GM12878 (cell line): ENCODE measurements around the gene FEN1. TPM values are rescaled to one million over a fixed set of nuclear protein-coding genes. Genes with fewer than 3 reads are reported as not detected.

Source experiments
- ATAC-seq: fragments of 200-7000 bp; cut with Tn5 transposase; 3 replicates; pipeline ENCODE4 v1.9.1; 2020; ENCODE audit warnings: mild to moderate bottlenecking, moderate library complexity
- BruUV-seq: library from RNA; stranded (reverse); fragments of 400-500 nt; replicated peaks from 2 replicates; lab custom pipeline; 2021; lab: Mats Ljungman, UMichigan
- CTCF ChIA-PET: fragments of 300-600 bp; sonication (Branson Sonifier 250); formaldehyde crosslinking; extraction: SDS; loops from one replicate; lab custom pipeline; 2021; ENCODE audit warnings: inconsistent platforms; lab: Yijun Ruan, JAX
- POLR2A ChIA-PET: fragments of 350-600 bp; formaldehyde crosslinking; extraction: SDS; loops from one replicate; lab custom pipeline; 2021; ENCODE audit warnings: inconsistent platforms; lab: Charles Lee
- RAD21 ChIA-PET: fragments of 300-600 bp; sonication (Branson Sonifier 250); formaldehyde crosslinking; loops from one replicate; lab custom pipeline; 2023; ENCODE audit warnings: antibody characterized with exemption; ENCODE audit not compliant: unreplicated experiment; lab: Charles Lee
- SMC1A ChIA-PET: fragments of 300-600 bp; sonication (Branson Sonifier 250); formaldehyde crosslinking; loops from one replicate; lab custom pipeline; 2023; ENCODE audit not compliant: unreplicated experiment, uncharacterized antibody; lab: Charles Lee
- DNase-seq: peaks from one replicate; pipeline ENCODE4 v3.0.0-alpha.2; 2011; ENCODE audit warnings: low read depth, low spot score
- FAIRE-seq: peaks from 3 replicates; lab custom pipeline; 2011; peaks lifted over from hg19 to GRCh38; lab: Jason Lieb, UNC
- H2AFZ ChIP-seq: 2 replicates; pipeline ENCODE4 v1.6.0; 2011; ENCODE audit warnings: low read depth, low read length, control low read depth; ENCODE audit not compliant: control insufficient read depth
- H3K27ac ChIP-seq: 2 replicates; pipeline ENCODE4 v1.5.1; 2011; ENCODE audit warnings: control low read depth; ENCODE audit not compliant: control insufficient read depth, insufficient read depth
- H3K27me3 ChIP-seq, 2 experiments: replicated peaks in 1 of 2; 2 replicates each; pipeline versions ENCODE4 v1.6.0 to v1.6.1; 2011; ENCODE audit warnings: low read length in 1 of 2; ENCODE audit not compliant: control insufficient read depth in 2 of 2, insufficient read depth in 2 of 2
- H3K36me3 ChIP-seq, 2 experiments: 2 replicates each; pipeline ENCODE4 v1.5.1; 2011; ENCODE audit warnings: low read length in 1 of 2; ENCODE audit not compliant: control insufficient read depth in 2 of 2, insufficient read depth in 2 of 2
- H3K4me1 ChIP-seq: 2 replicates; pipeline ENCODE4 v1.6.1; 2011; ENCODE audit warnings: mild to moderate bottlenecking, low read length, moderate library complexity, mixed read lengths; ENCODE audit not compliant: control insufficient read depth, insufficient read depth
- H3K4me2 ChIP-seq: 2 replicates; pipeline ENCODE4 v1.6.0; 2011; ENCODE audit warnings: control low read depth; ENCODE audit not compliant: control insufficient read depth, insufficient read depth
- H3K4me3 ChIP-seq: fragments of 200-600 bp; sonication (generic); 2 replicates; pipeline ENCODE4 v1.5.1; 2016
- H3K79me2 ChIP-seq: 2 replicates; pipeline ENCODE4 v1.6.0; 2011; ENCODE audit warnings: low read length; ENCODE audit not compliant: control insufficient read depth, insufficient read depth
- H3K9ac ChIP-seq: 2 replicates; pipeline ENCODE4 v1.8.0; 2011; ENCODE audit warnings: low read length, control low read depth, mixed read lengths; ENCODE audit not compliant: control insufficient read depth, insufficient read depth
- H3K9me3 ChIP-seq: replicated peaks from 3 replicates; pipeline ENCODE4 v1.5.1; 2011; ENCODE audit warnings: mild to moderate bottlenecking, low read length; ENCODE audit not compliant: control insufficient read depth, insufficient read depth
- H4K20me1 ChIP-seq: 2 replicates; pipeline ENCODE4 v1.6.0; 2011; ENCODE audit not compliant: control insufficient read depth, insufficient read depth
- CBFB ChIP-seq: IDR thresholded peaks from 2 replicates; pipeline ENCODE4 v1.6.1; 2016; ENCODE audit warnings: antibody characterized with exemption, low read depth
- E4F1 ChIP-seq: fragments of 450-650 bp; IDR thresholded peaks from 2 replicates; pipeline ENCODE4 v1.6.1; 2018; ENCODE audit warnings: borderline replicate concordance, mild to moderate bottlenecking; ENCODE audit not compliant: partially characterized antibody
- FOXK2 ChIP-seq: fragments of 450-650 bp; IDR thresholded peaks from 2 replicates; pipeline ENCODE4 v1.6.1; 2017; ENCODE audit warnings: mild to moderate bottlenecking, moderate library complexity
- GATAD2B ChIP-seq: fragments of 450-650 bp; conservative IDR thresholded peaks from 2 replicates; pipeline ENCODE4 v1.6.1; 2017; ENCODE audit warnings: low read depth, mild to moderate bottlenecking, moderate library complexity
- IKZF1 ChIP-seq: fragments of 450-650 bp; conservative IDR thresholded peaks from 2 replicates; pipeline ENCODE4 v1.6.1; 2017; ENCODE audit warnings: antibody characterized with exemption, mild to moderate bottlenecking
- REST ChIP-seq: IDR thresholded peaks from 2 replicates; pipeline ENCODE4 v1.6.1; 2012; ENCODE audit warnings: mild to moderate bottlenecking, low read depth, low read length
- SIX5 ChIP-seq: IDR thresholded peaks from 2 replicates; pipeline ENCODE4 v1.6.1; 2011; ENCODE audit warnings: mild to moderate bottlenecking, low read depth, low read length, moderate library complexity; ENCODE audit not compliant: severe bottlenecking
- SKIL ChIP-seq: fragments of 450-650 bp; IDR thresholded peaks from 2 replicates; pipeline ENCODE4 v1.6.1; 2017; ENCODE audit warnings: mild to moderate bottlenecking, low read depth, inconsistent platforms; ENCODE audit not compliant: poor library complexity, severe bottlenecking
- STAT1 ChIP-seq: fragments of 450-650 bp; conservative IDR thresholded peaks from 2 replicates; pipeline ENCODE4 v1.6.1; 2014; ENCODE audit warnings: antibody characterized with exemption, mild to moderate bottlenecking
- TARDBP ChIP-seq: IDR thresholded peaks from 2 replicates; pipeline ENCODE4 v1.6.1; 2016; ENCODE audit warnings: borderline replicate concordance
- WGBS: methylation state at CpG from one replicate; pipeline ENCODE4 v1.1.6; 2016; ENCODE audit warnings: low lambda C conversion rate; ENCODE audit not compliant: insufficient replicate concordance, insufficient coverage; ENCODE audit errors: missing lambda C conversion rate; 5-methylcytosine and 5-hydroxymethylcytosine counted together
- in situ Hi-C: fragments of 300-500 bp; cut with MboI; formaldehyde crosslinking; loops from 9 replicates; pipeline ENCODE4 v1.14.3; 2018; ENCODE audit warnings: mixed read lengths
- intact Hi-C: fragments of 100-400 bp; cut with micrococcal nuclease; formaldehyde crosslinking; loops from one replicate; pipeline ENCODE4 v1.14.2; 2022; ENCODE audit not compliant: unreplicated experiment
- polyA plus RNA-seq, 11 experiments: library from polyadenylated mRNA; depleted of rRNA in 4 of 11; unstranded in 6 of 11; stranded (reverse) in 5 of 11; fragments of >200 nt; fragmentation: Nextera tagmentation in 4 of 11; fragmentation: Illumina TruSeq in 1 of 11; extraction: Ambion mirVana in 4 of 11; extraction: Trizol in 1 of 11; gene quantifications; 1 replicate in 1 of 11; 2 replicates in 10 of 11; pipeline versions ENCODE4 v1.2.1 to v1.2.3, GENCODE V29; 2011 to 2016; ENCODE audit warnings: inconsistent platforms in 2 of 11, missing spikeins in 2 of 11, low read depth in 1 of 11
- total RNA-seq, 4 experiments: library from RNA; depleted of rRNA in 3 of 4; stranded (reverse); fragments of >200 nt in 3 of 4; fragmentation: Illumina TruSeq in 1 of 4; extraction: Trizol in 1 of 4; gene quantifications; 2 replicates each; pipeline versions ENCODE4 v1.2.1 to v1.2.3, GENCODE V29; 2013 to 2021

The FEN1 gene
- total and polyA plus RNA-seq, 10 of the 15 experiments (the other 5 are each of a cell fraction or from before 2014, with no cell fraction given), result 54.8 to 282 (median 125) TPM

- ChIA-PET SMC1A (interaction anchor here (2.3 kb wide), 1 partner anchor 9 kb away, joined by 7 read pairs; no protein-coding TSS in a partner anchor), RAD21 (no interaction called here), CTCF (interaction anchor here (1.1 kb wide), 1 partner anchor 41 kb away, joined by 3 read pairs; no protein-coding TSS in a partner anchor), POLR2A (interaction anchor here (1.5 kb wide), 1 partner anchor 12 kb away, joined by 5 read pairs; the partner anchor contains the start of gene FADS2)
- H3K36me3 ChIP-seq, result peaks cover 29 to 37% of the 10 kb centered on the region in 2 experiments
- intact Hi-C loops (no loop called here), in situ Hi-C loops (no loop called here)
- H3K27me3 ChIP-seq, result no peaks in the 10 kb centered on the region
- no peak for ATAC-seq
- no peak overlapping the region for H3K4me3 ChIP-seq
- no peaks in the 10 kb centered on the region for H3K9me3 ChIP-seq
- FAIRE-seq, result no peak
- no TSS peak for BruUV-seq
- no peak for DNase-seq
- no peak overlapping the region for H3K9ac ChIP-seq
- WGBS, result 98% methylated on average over 2 of the region's 2 CpGs
- no peak overlapping the region for H3K4me2 ChIP-seq
- peaks cover 9% of the 10 kb centered on the region; the same call in 1 of the 2 replicates for H3K4me1 ChIP-seq
- no peaks in the 10 kb centered on the region for H4K20me1 ChIP-seq
- H3K79me2 ChIP-seq, result peaks cover 27% of the 10 kb centered on the region
- no peak overlapping the region for H3K27ac ChIP-seq
- H2AFZ ChIP-seq, result no peak overlapping the region
- TF ChIP-seq SKIL, result no peak
- TF ChIP-seq STAT1, result no peak
- no peak for TF ChIP-seq GATAD2B
- TF ChIP-seq FOXK2, result no peak
- TF ChIP-seq CBFB, result no peak
- TF ChIP-seq SIX5, result no peak
- no peak for TF ChIP-seq REST
- TF ChIP-seq TARDBP, result no peak
- no peak for TF ChIP-seq E4F1
- TF ChIP-seq IKZF1, result no peak
Measured at GRCh38 chr11:61839742-61840141, 47.0 kb downstream of the FEN1 start.
